ENCODE data around the gene PLBD1.
A peak's percentile ranks its signal among the peaks of the same experiment; 100 is the strongest.

The PLBD1 gene

GRCh38 chr12:14578646-14579045 is 11.0 kb upstream of the PLBD1 start:
- peak; percentile 86 to 88 for ATAC-seq (replicated peaks)
- Mint-ChIP-seq H3K9me3 (peaks cover 0 to 2% of the 10 kb centered on the region in 2 donors), H3K36me3 (peaks cover 0 to 3% of the 10 kb centered on the region in 2 donors), H3K27ac (no peak overlapping the region), H3K4me3 (no peak overlapping the region), H3K27me3 (no peaks in the 10 kb centered on the region), H3K4me1 (peaks cover 14 to 35% of the 10 kb centered on the region in 2 donors)
- no peak for DNase-seq

GRCh38 chr12:14577344-14577743 is 9.7 kb upstream of the PLBD1 start:
- H3K27ac Mint-ChIP-seq, result no peak overlapping the region

GRCh38 chr12:14576896-14577295 is 9.2 kb upstream of the PLBD1 start:
- H3K9me3 Mint-ChIP-seq, result peaks cover 0 to 2% of the 10 kb centered on the region in 2 donors
- DNase-seq (no peak), ATAC-seq (replicated peaks) (peak in 1 of 2 donors; percentile 33)
- H3K27ac Mint-ChIP-seq, result no peak overlapping the region
- peaks cover 14 to 35% of the 10 kb centered on the region in 2 donors for H3K4me1 Mint-ChIP-seq
- peaks cover 0 to 3% of the 10 kb centered on the region in 2 donors for H3K36me3 Mint-ChIP-seq
- H3K27me3 Mint-ChIP-seq, result no peaks in the 10 kb centered on the region
- H3K4me3 Mint-ChIP-seq, result no peak overlapping the region

More at GRCh38 chr12:14577344-14577743, 9.7 kb upstream of the PLBD1 start:
- Mint-ChIP-seq H3K27me3 (no peaks in the 10 kb centered on the region), H3K4me1 (peaks cover 14 to 35% of the 10 kb centered on the region in 2 donors), H3K9me3 (peaks cover 0 to 2% of the 10 kb centered on the region in 2 donors), H3K36me3 (peaks cover 0 to 3% of the 10 kb centered on the region in 2 donors), H3K4me3 (no peak overlapping the region)
- ATAC-seq (replicated peaks) (peak; percentile 50 to 58), DNase-seq (no peak)

GRCh38 chr12:14575585-14575984 is 7.9 kb upstream of the PLBD1 start:
- ATAC-seq (replicated peaks) (no peak), DNase-seq (no peak)
- Mint-ChIP-seq H3K4me3 (no peak overlapping the region), H3K4me1 (peaks cover 14 to 35% of the 10 kb centered on the region in 2 donors), H3K36me3 (peaks cover 0 to 3% of the 10 kb centered on the region in 2 donors), H3K27ac (no peak overlapping the region), H3K27me3 (peaks cover 0 to 7% of the 10 kb centered on the region in 2 donors), H3K9me3 (peaks cover 0 to 2% of the 10 kb centered on the region in 2 donors)

- peaks cover 10 to 25% of the 10 kb centered on the region in 2 donors for H3K4me1 Mint-ChIP-seq
- H3K27me3 Mint-ChIP-seq, result peaks cover 16 to 23% of the 10 kb centered on the region in 2 donors
- H3K4me3 Mint-ChIP-seq, result no peak overlapping the region
- no peak for DNase-seq
- H3K9me3 Mint-ChIP-seq, result no peaks in the 10 kb centered on the region
- H3K36me3 Mint-ChIP-seq, result no peaks in the 10 kb centered on the region
- no peak for ATAC-seq (replicated peaks)
- no peak overlapping the region for H3K27ac Mint-ChIP-seq
Observed at GRCh38 chr12:14573118-14573517, 5.4 kb upstream of the PLBD1 start.

- DNase-seq (no peak), ATAC-seq (replicated peaks) (peak in 1 of 2 donors; percentile 42)
- no peaks in the 10 kb centered on the region for H3K9me3 Mint-ChIP-seq
- no peaks in the 10 kb centered on the region for H3K36me3 Mint-ChIP-seq
- peaks cover 21 to 25% of the 10 kb centered on the region in 2 donors for H3K27me3 Mint-ChIP-seq
- H3K4me3 Mint-ChIP-seq, result no peak overlapping the region
- no peak overlapping the region for H3K27ac Mint-ChIP-seq
- H3K4me1 Mint-ChIP-seq, result peaks cover 8 to 20% of the 10 kb centered on the region in 2 donors
Observed at GRCh38 chr12:14572401-14572800, 4.7 kb upstream of the PLBD1 start.

GRCh38 chr12:14571779-14572178 is 4.1 kb upstream of the PLBD1 start:
- ATAC-seq (replicated peaks), result no peak
- Mint-ChIP-seq H3K4me3 (no peak overlapping the region), H3K4me1 (peaks cover 3 to 14% of the 10 kb centered on the region in 2 donors), H3K36me3 (no peaks in the 10 kb centered on the region), H3K27ac (no peak overlapping the region), H3K9me3 (no peaks in the 10 kb centered on the region), H3K27me3 (peaks cover 25% of the 10 kb centered on the region in 2 donors)
- DNase-seq, result no peak

- Mint-ChIP-seq H3K27me3 (peaks cover 34% of the 10 kb centered on the region in 2 donors), H3K4me3 (no peak overlapping the region), H3K27ac (no peak overlapping the region), H3K9me3 (no peaks in the 10 kb centered on the region), H3K36me3 (no peaks in the 10 kb centered on the region), H3K4me1 (peaks cover 3% of the 10 kb centered on the region in 2 donors)
- ATAC-seq (replicated peaks) (no peak), DNase-seq (no peak)
Observed at GRCh38 chr12:14570231-14570630, 2.5 kb upstream of the PLBD1 start.

- H3K36me3 Mint-ChIP-seq, result no peaks in the 10 kb centered on the region
- DNase-seq (no peak), ATAC-seq (replicated peaks) (no peak)
- H3K27me3 Mint-ChIP-seq, result peaks cover 19 to 32% of the 10 kb centered on the region in 2 donors
- H3K27ac Mint-ChIP-seq, result no peak overlapping the region
- H3K4me3 Mint-ChIP-seq, result no peak overlapping the region
- H3K9me3 Mint-ChIP-seq, result no peaks in the 10 kb centered on the region
- H3K4me1 Mint-ChIP-seq, result peaks cover 7% of the 10 kb centered on the region in 2 donors
Observed at GRCh38 chr12:14564336-14564959, 3.2 kb downstream of the PLBD1 start.

GRCh38 chr12:14563046-14563445 is 4.6 kb downstream of the PLBD1 start:
- ATAC-seq (replicated peaks) (no peak), DNase-seq (no peak)
- peaks cover 10 to 21% of the 10 kb centered on the region in 2 donors for H3K27me3 Mint-ChIP-seq

GRCh38 chr12:14562279-14562678 is 5.4 kb downstream of the PLBD1 start:
- DNase-seq, result no peak
- H3K4me3 Mint-ChIP-seq, result no peak overlapping the region
- ATAC-seq (replicated peaks), result no peak
- no peak overlapping the region for H3K27ac Mint-ChIP-seq
- peaks cover 8 to 17% of the 10 kb centered on the region in 2 donors for H3K27me3 Mint-ChIP-seq
- peaks cover 0 to 2% of the 10 kb centered on the region in 2 donors for H3K9me3 Mint-ChIP-seq
- peaks cover 10 to 16% of the 10 kb centered on the region in 2 donors for H3K4me1 Mint-ChIP-seq
- H3K36me3 Mint-ChIP-seq, result no peaks in the 10 kb centered on the region

More at GRCh38 chr12:14563046-14563445, 4.6 kb downstream of the PLBD1 start:
- Mint-ChIP-seq H3K4me3 (no peak overlapping the region), H3K27ac (no peak overlapping the region), H3K36me3 (no peaks in the 10 kb centered on the region), H3K9me3 (no peaks in the 10 kb centered on the region), H3K4me1 (peaks cover 10 to 16% of the 10 kb centered on the region in 2 donors)

GRCh38 chr12:14561677-14562238 is 5.9 kb downstream of the PLBD1 start:
- ATAC-seq (replicated peaks) (no peak), DNase-seq (no peak)
- peaks cover 0 to 3% of the 10 kb centered on the region in 2 donors for H3K9me3 Mint-ChIP-seq
- no peak overlapping the region for H3K4me3 Mint-ChIP-seq
- no peak overlapping the region for H3K27ac Mint-ChIP-seq
- H3K36me3 Mint-ChIP-seq, result no peaks in the 10 kb centered on the region
- H3K27me3 Mint-ChIP-seq, result peaks cover 8 to 13% of the 10 kb centered on the region in 2 donors
- H3K4me1 Mint-ChIP-seq, result peaks cover 10 to 16% of the 10 kb centered on the region in 2 donors

GRCh38 chr12:14560904-14561574 is 6.6 kb downstream of the PLBD1 start:
- peaks cover 0 to 3% of the 10 kb centered on the region in 2 donors for H3K9me3 Mint-ChIP-seq
- H3K4me3 Mint-ChIP-seq, result no peak overlapping the region
- peaks cover 10 to 16% of the 10 kb centered on the region in 2 donors for H3K4me1 Mint-ChIP-seq
- H3K27ac Mint-ChIP-seq, result no peak overlapping the region
- peaks cover 7 to 11% of the 10 kb centered on the region in 2 donors for H3K27me3 Mint-ChIP-seq
- DNase-seq (no peak), ATAC-seq (replicated peaks) (no peak)
- H3K36me3 Mint-ChIP-seq, result no peaks in the 10 kb centered on the region

- H3K9me3 Mint-ChIP-seq, result peaks cover 0 to 3% of the 10 kb centered on the region in 2 donors
- ATAC-seq (replicated peaks), result peak; percentile 45 to 54
- H3K27ac Mint-ChIP-seq, result peak overlapping the region; percentile 66
- H3K27me3 Mint-ChIP-seq, result peaks cover 0 to under 1% of the 10 kb centered on the region in 2 donors
- peaks cover 10 to 16% of the 10 kb centered on the region in 2 donors for H3K4me1 Mint-ChIP-seq
- no peak for DNase-seq
- peak overlapping the region in 1 of 2 donors; percentile 22 for H3K4me3 Mint-ChIP-seq
- H3K36me3 Mint-ChIP-seq, result no peaks in the 10 kb centered on the region
Observed at GRCh38 chr12:14558473-14558959, 9.2 kb downstream of the PLBD1 start.
